GM23248 (cell line): ENCODE measurements around the gene AMBRA1.

Experiments
- EZH2 ChIP-seq: fragments of 200-600 bp; sonication (generic); IDR thresholded peaks from 2 replicates; pipeline ENCODE4 v1.6.1; 2018; ENCODE audit warnings: antibody characterized with exemption, mild to moderate bottlenecking; ENCODE audit not compliant: insufficient read depth, poor library complexity, severe bottlenecking
- EZH2phosphoT487 ChIP-seq: fragments of 200-600 bp; sonication (generic); IDR thresholded peaks from 2 replicates; pipeline ENCODE4 v1.6.1; 2018; ENCODE audit warnings: antibody characterized with exemption, moderate library complexity, mild to moderate bottlenecking, low read depth; ENCODE audit not compliant: insufficient read depth

DNA sequence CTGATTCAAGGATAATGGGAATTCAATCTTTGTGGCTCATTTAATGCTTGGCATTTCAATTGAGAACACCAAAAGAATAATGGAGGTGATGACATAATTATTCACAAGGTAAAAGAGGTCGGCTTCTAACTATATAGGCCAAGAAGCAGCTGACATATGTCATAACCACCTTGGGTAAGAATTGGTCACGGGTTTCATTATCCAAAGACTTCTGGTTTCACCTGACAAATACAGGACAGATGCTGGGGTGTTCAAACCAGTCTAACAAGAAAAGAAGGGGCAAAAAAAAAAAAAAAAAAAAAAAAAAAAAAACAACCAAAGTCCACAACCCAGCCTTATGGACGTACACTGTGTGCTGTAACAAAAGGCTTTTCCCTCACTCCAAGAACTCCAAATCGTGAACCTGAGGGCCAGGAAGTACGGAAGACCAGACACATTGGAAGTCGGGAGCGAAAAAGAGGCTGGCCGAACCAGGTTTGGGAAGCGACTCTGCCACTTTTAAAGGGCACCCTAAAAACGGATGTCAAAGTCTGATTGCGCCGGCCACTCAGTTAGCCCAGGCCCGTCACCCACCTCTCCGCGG, 22.8 kb upstream of the AMBRA1 start:
- TF ChIP-seq EZH2, result no peak
- no peak for TF ChIP-seq EZH2phosphoT487
